Measurements from ENCODE around the gene SUPT5H. TPM values are rescaled to one million over a fixed set of nuclear protein-coding genes. Genes with fewer than 3 reads are reported as not detected.

Gene SUPT5H
- total and polyA plus RNA-seq, 2 of the 13 experiments (the other 11 are each of a cell fraction or from before 2014, with no cell fraction given): 48.2 to 51.7 TPM

GRCh38 chr19:39480337-39481228 lies 35.2 kb downstream of the SUPT5H start, which contains the start of gene TIMM50 (continued):
- 0 out of 2 replicates have a peak, but pooled peaks have one; percentile 32 for TF ChIP-seq ZBED4 (CRISPR knock-in tag; IDR thresholded peaks at IDR 0.05; ENCODE audit: borderline replicate concordance)
- no peak for TF ChIP-seq ZBTB49 (CRISPR knock-in tag; IDR thresholded peaks at IDR 0.05; ENCODE audit: borderline replicate concordance)
- TF ChIP-seq MXI1 (IDR thresholded peaks at IDR 0.05; ENCODE audit: borderline replicate concordance, low read depth, low read length): peak; percentile 91; the same call in 2 of the 3 replicates
- TF ChIP-seq YEATS4 (CRISPR knock-in tag; IDR thresholded peaks at IDR 0.05; ENCODE audit: borderline replicate concordance): peak; percentile 93
- TF ChIP-seq NFKB2 (CRISPR knock-in tag; IDR thresholded peaks at IDR 0.05; ENCODE audit: borderline replicate concordance): peak; percentile 22; the same call in 1 of the 2 replicates
- peak; percentile 79 for TF ChIP-seq CREB1 (IDR thresholded peaks at IDR 0.05)
- peak; percentile 90 for TF ChIP-seq CREB1 (CRISPR knock-in tag; IDR thresholded peaks at IDR 0.05)
- no peak; the same call in none of the 2 replicates for TF ChIP-seq ELF1 (CRISPR knock-in tag; IDR thresholded peaks at IDR 0.05)
- TF ChIP-seq BATF2 (CRISPR knock-in tag; IDR thresholded peaks at IDR 0.05): no peak
- TF ChIP-seq EP300 (IDR thresholded peaks at IDR 0.05; ENCODE audit: low read depth in 2 of 2, low read length in 2 of 2): no peak
- TF ChIP-seq EP300 (CRISPR knock-in tag; IDR thresholded peaks at IDR 0.05; ENCODE audit: borderline replicate concordance): no peak
- TF ChIP-seq GTF2F1 (IDR thresholded peaks at IDR 0.05; ENCODE audit: low read length): no peak
- TF ChIP-seq ZFP90 (CRISPR knock-in tag; IDR thresholded peaks at IDR 0.05; ENCODE audit: borderline replicate concordance): peak; percentile 59; the same call in 1 of the 2 replicates
- TF ChIP-seq LRRFIP1 (CRISPR knock-in tag; conservative IDR thresholded peaks at IDR 0.05): no peak
- TF ChIP-seq ZBTB33 (CRISPR knock-in tag; IDR thresholded peaks at IDR 0.05): no peak
- no peak for TF ChIP-seq MAFG (CRISPR knock-in tag; IDR thresholded peaks at IDR 0.05)
- TF ChIP-seq HDAC1 (CRISPR knock-in tag; IDR thresholded peaks at IDR 0.05): peak; percentile 91; the same call in 1 of the 2 replicates
